Neural cell (in vitro differentiated cells): ENCODE data around the gene EPHA6. TPM values are rescaled to one million over a fixed set of nuclear protein-coding genes. Genes with fewer than 3 reads are reported as not detected.

Experiments used
- H2AFZ ChIP-seq: fragments of 200-600, 300-800 bp; sonication (generic), shearing (Covaris generic); 2 replicates; pipeline ENCODE4 v1.6.0; 2014; ENCODE audit warnings: low read depth, mild to moderate bottlenecking, antibody characterized with exemption, low read length, moderate library complexity
- H3F3A ChIP-seq: fragments of 200-600 bp; shearing (Covaris generic); 2 replicates; pipeline ENCODE4 v1.6.1; 2016; ENCODE audit warnings: mild to moderate bottlenecking, moderate library complexity, mixed read lengths, antibody characterized with exemption, low read length; ENCODE audit not compliant: insufficient read depth, poor library complexity, severe bottlenecking
- H3K27ac ChIP-seq: fragments of 200-600, 300-800 bp; sonication (generic), shearing (Covaris generic); 2 replicates; pipeline ENCODE4 v1.5.1; 2014; ENCODE audit warnings: mild to moderate bottlenecking, low read length, moderate library complexity
- H3K27me3 ChIP-seq: fragments of 300-800, 200-600 bp; sonication (generic), shearing (Covaris generic); 2 replicates; pipeline ENCODE4 v1.6.0; 2014; ENCODE audit warnings: mild to moderate bottlenecking, low read depth, low read length, moderate library complexity; ENCODE audit not compliant: insufficient read depth
- H3K36me3 ChIP-seq: fragments of 300-800, 200-600 bp; sonication (generic), shearing (Covaris generic); 2 replicates; pipeline ENCODE4 v1.5.1; 2014; ENCODE audit warnings: mild to moderate bottlenecking, antibody characterized with exemption, low read length, moderate library complexity; ENCODE audit not compliant: insufficient read depth
- H3K4me2 ChIP-seq: fragments of 300-800, 200-600 bp; sonication (generic), shearing (Covaris generic); 2 replicates; pipeline ENCODE4 v1.6.0; 2014; ENCODE audit warnings: mild to moderate bottlenecking, low read length
- H3K4me3 ChIP-seq: fragments of 300-800, 200-600 bp; sonication (generic), shearing (Covaris generic); 2 replicates; pipeline ENCODE4 v1.5.1; 2014; ENCODE audit warnings: mild to moderate bottlenecking, low read length, moderate library complexity
- H3K79me2 ChIP-seq: fragments of 200-600 bp; shearing (Covaris generic); replicated peaks from 2 replicates; pipeline ENCODE4 v1.6.0; 2014; ENCODE audit warnings: mild to moderate bottlenecking, low read length, moderate library complexity; ENCODE audit not compliant: insufficient read depth
- H3K9ac ChIP-seq: fragments of 300-800, 200-600 bp; sonication (generic), shearing (Covaris generic); 2 replicates; pipeline ENCODE4 v1.6.1; 2016; ENCODE audit warnings: mild to moderate bottlenecking, low read length, mixed read lengths
- H3K9me2 ChIP-seq: fragments of 200-600 bp; shearing (Covaris generic); 2 replicates; pipeline ENCODE4 v1.6.1; 2016; ENCODE audit warnings: mild to moderate bottlenecking, low read length, mixed read lengths; ENCODE audit not compliant: insufficient read depth
- H3K9me3 ChIP-seq: fragments of 200-600, 300-800 bp; sonication (generic), shearing (Covaris generic); 2 replicates; pipeline ENCODE4 v1.6.1; 2016; ENCODE audit warnings: mild to moderate bottlenecking, mixed run types, low read length, moderate library complexity, mixed read lengths
- H4K20me1 ChIP-seq: fragments of 200-600 bp; shearing (Covaris generic); 2 replicates; pipeline ENCODE4 v1.6.1; 2016; ENCODE audit warnings: mild to moderate bottlenecking, mixed run types; ENCODE audit not compliant: insufficient read depth
- CTCF ChIP-seq: fragments of 450-650 bp; IDR thresholded peaks from 2 replicates; pipeline ENCODE4 v1.5.1; 2014; ENCODE audit warnings: antibody characterized with exemption, mild to moderate bottlenecking, moderate library complexity; ENCODE audit not compliant: poor library complexity, severe bottlenecking
- EP300 ChIP-seq: fragments of 450-650 bp; conservative IDR thresholded peaks from 2 replicates; pipeline ENCODE4 v1.6.1; 2014; ENCODE audit warnings: antibody characterized with exemption, mild to moderate bottlenecking, moderate library complexity; ENCODE audit not compliant: poor library complexity, severe bottlenecking
- EZH2 ChIP-seq: fragments of 200-600, 300-800 bp; shearing (Covaris generic), sonication (generic); IDR thresholded peaks from 2 replicates; pipeline ENCODE4 v1.6.1; 2014; ENCODE audit warnings: antibody characterized with exemption, low read length, borderline replicate concordance, mild to moderate bottlenecking; ENCODE audit not compliant: insufficient read depth, poor library complexity, severe bottlenecking
- MXI1 ChIP-seq: fragments of 450-650 bp; conservative IDR thresholded peaks from 2 replicates; pipeline ENCODE4 v1.6.1; 2014; ENCODE audit warnings: antibody characterized with exemption, mild to moderate bottlenecking; ENCODE audit not compliant: poor library complexity, severe bottlenecking
- POLR2AphosphoS5 ChIP-seq: IDR thresholded peaks from 2 replicates; pipeline ENCODE4 v1.6.1; 2012
- RAD21 ChIP-seq: fragments of 450-650 bp; conservative IDR thresholded peaks from 2 replicates; pipeline ENCODE4 v1.6.1; 2014; ENCODE audit warnings: antibody characterized with exemption, mild to moderate bottlenecking, moderate library complexity
- REST ChIP-seq: IDR thresholded peaks from 2 replicates; pipeline ENCODE4 v1.6.1; 2012; ENCODE audit warnings: borderline replicate concordance
- SMC3 ChIP-seq: fragments of 450-650 bp; conservative IDR thresholded peaks from 2 replicates; pipeline ENCODE4 v1.6.1; 2014; ENCODE audit warnings: antibody characterized with exemption, mild to moderate bottlenecking, moderate library complexity; ENCODE audit not compliant: poor library complexity
- TAF1 ChIP-seq: IDR thresholded peaks from 2 replicates; pipeline ENCODE4 v1.6.1; 2012; ENCODE audit warnings: low read depth
- polyA plus RNA-seq: library from polyadenylated mRNA; depleted of rRNA; stranded (reverse); fragments of >200 nt; gene quantifications from 2 replicates; pipeline ENCODE4 v1.2.3, GENCODE V29; 2014

The EPHA6 gene
- polyA plus RNA-seq, 1 donor from 2014 or later: 0.56 TPM

GRCh38 chr3:97497138-97497537, 682.7 kb downstream of the EPHA6 start:
- no peaks in the 10 kb centered on the region for H4K20me1 ChIP-seq
- H3K27ac ChIP-seq: no peak overlapping the region
- H3K79me2 ChIP-seq: no peaks in the 10 kb centered on the region
- no peaks in the 10 kb centered on the region for H3F3A ChIP-seq
- H3K36me3 ChIP-seq: no peaks in the 10 kb centered on the region
- no peak overlapping the region for H3K4me2 ChIP-seq
- no peak overlapping the region for H3K4me3 ChIP-seq
- no peaks in the 10 kb centered on the region for H3K9me2 ChIP-seq
- no peak overlapping the region for H3K9ac ChIP-seq
- TF ChIP-seq TAF1 (no peak), RAD21 (no peak), POLR2AphosphoS5 (no peak), REST (no peak), CTCF (no peak), SMC3 (no peak), EZH2 (no peak), MXI1 (no peak), EP300 (no peak)
- no peaks in the 10 kb centered on the region for H3K27me3 ChIP-seq
- H2AFZ ChIP-seq: no peak overlapping the region
- H3K9me3 ChIP-seq: no peaks in the 10 kb centered on the region

- TF ChIP-seq REST (no peak), RAD21 (no peak), TAF1 (no peak), CTCF (no peak), EZH2 (no peak), MXI1 (no peak), EP300 (no peak), POLR2AphosphoS5 (no peak), SMC3 (no peak)
- H3K4me3 ChIP-seq: no peak overlapping the region
- no peaks in the 10 kb centered on the region for H3K27me3 ChIP-seq
- H2AFZ ChIP-seq: no peak overlapping the region
- H4K20me1 ChIP-seq: no peaks in the 10 kb centered on the region
- H3K9me3 ChIP-seq: peaks cover 3% of the 10 kb centered on the region
- no peaks in the 10 kb centered on the region for H3K36me3 ChIP-seq
- H3K9me2 ChIP-seq: no peaks in the 10 kb centered on the region
- no peak overlapping the region for H3K9ac ChIP-seq
- H3K27ac ChIP-seq: no peak overlapping the region
- H3F3A ChIP-seq: no peaks in the 10 kb centered on the region
- no peaks in the 10 kb centered on the region for H3K79me2 ChIP-seq
- no peak overlapping the region for H3K4me2 ChIP-seq
Measured at GRCh38 chr3:97504463-97504862, 690.1 kb downstream of the EPHA6 start.
